ENCODE measurements around the gene CENPF. TPM values are rescaled to one million over a fixed set of nuclear protein-coding genes. Genes with fewer than 3 reads are reported as not detected.

CENPF gene
- total and polyA plus RNA-seq, 2 of the 13 experiments (the other 11 are each of a cell fraction or from before 2014, with no cell fraction given) = 14.7 to 84.9 TPM

- TF ChIP-seq SOX13 (IDR thresholded peaks at IDR 0.05) (no peak), SOX13 (CRISPR knock-in tag; conservative IDR thresholded peaks at IDR 0.05 in 1 of 2, IDR thresholded peaks at IDR 0.05 in 1 of 2) (peak in 1 of 2 experiments; percentile 64; a peak in 2 of 4 replicates), NR2F6 (IDR thresholded peaks at IDR 0.05) (no peak), NR2F6 (CRISPR knock-in tag; IDR thresholded peaks at IDR 0.05) (0 out of 2 replicates have a peak, but pooled peaks have one; percentile 4), RARA (CRISPR knock-in tag; IDR thresholded peaks at IDR 0.05) (peak; percentile 83), ZSCAN20 (CRISPR knock-in tag; IDR thresholded peaks at IDR 0.05; ENCODE audit: borderline replicate concordance) (no peak), ZNF3 (CRISPR knock-in tag; IDR thresholded peaks at IDR 0.05) (no peak), FOXP4 (CRISPR knock-in tag; IDR thresholded peaks at IDR 0.05) (0 out of 2 replicates have a peak, but pooled peaks have one; percentile 21), HOMEZ (CRISPR knock-in tag; IDR thresholded peaks at IDR 0.05; ENCODE audit: low read depth) (peak; percentile 77; the same call in 1 of the 2 replicates), ARID5B (CRISPR knock-in tag; IDR thresholded peaks at IDR 0.05) (peak; percentile 81), ZNF878 (CRISPR knock-in tag; IDR thresholded peaks at IDR 0.05) (peak; percentile 67; the same call in 1 of the 2 replicates), NPAS2 (CRISPR knock-in tag; IDR thresholded peaks at IDR 0.05; ENCODE audit: borderline replicate concordance) (no peak), SALL1 (CRISPR knock-in tag; IDR thresholded peaks at IDR 0.05) (peak; percentile 45; the same call in 1 of the 2 replicates), MED1 (CRISPR knock-in tag; IDR thresholded peaks at IDR 0.05) (peak; percentile 41; the same call in 1 of the 2 replicates), NFIC (IDR thresholded peaks at IDR 0.05; ENCODE audit: low read length) (peak; percentile 42; the same call in 1 of the 2 replicates), MAX (IDR thresholded peaks at IDR 0.05) (peak; percentile 22; the same call in 1 of the 2 replicates), ATF6 (CRISPR knock-in tag; conservative IDR thresholded peaks at IDR 0.05) (no peak), HDAC1 (CRISPR knock-in tag; IDR thresholded peaks at IDR 0.05) (peak; percentile 23; the same call in 1 of the 2 replicates), ZNF143 (CRISPR knock-in tag; IDR thresholded peaks at IDR 0.05) (peak; percentile 45; the same call in 1 of the 2 replicates), ZFP36L1 (CRISPR knock-in tag; IDR thresholded peaks at IDR 0.05) (no peak), FOSL2 (CRISPR knock-in tag; IDR thresholded peaks at IDR 0.05) (peak; percentile 34; the same call in 1 of the 2 replicates), KLF15 (CRISPR knock-in tag; IDR thresholded peaks at IDR 0.05; ENCODE audit: borderline replicate concordance) (no peak), TEAD3 (CRISPR knock-in tag; optimal IDR thresholded peaks at IDR 0.05; ENCODE audit: borderline replicate concordance) (peak; percentile 48)
Measured at GRCh38 chr1:214670098-214670497, 67.1 kb downstream of the CENPF start (continued).
